Measurements from ENCODE around the gene COBL. TPM values are rescaled to one million over a fixed set of nuclear protein-coding genes. Genes with fewer than 3 reads are reported as not detected.

Gene COBL
- total RNA-seq, 1 experiment from 2014 or later: 52.3 TPM

GRCh38 chr7:51237446-51238133 lies 79.0 kb downstream of the COBL start:
- no peaks in the 10 kb centered on the region for H3K36me3 Mint-ChIP-seq (ENCODE audit: insufficient read depth in 1 of 3, low read depth in 3 of 3)
- H2BK15ac ChIP-seq (ENCODE audit: low read depth, low read length): no peak overlapping the region
- no peak overlapping the region for H3K9ac ChIP-seq (ENCODE audit: extremely low read depth, insufficient read length, low read length)
- H3K27me3 Mint-ChIP-seq (ENCODE audit: low read depth): peaks cover 2% of the 10 kb centered on the region; the same call in 1 of the 2 replicates
- H2BK5ac ChIP-seq (ENCODE audit: insufficient read length, low read length): no peak overlapping the region
- H3K4ac ChIP-seq (ENCODE audit: low read depth, low read length): no peak overlapping the region
- H3K79me2 ChIP-seq (ENCODE audit: insufficient read depth, low read length): no peaks in the 10 kb centered on the region; the same call in 1 of the 2 replicates
- no peak overlapping the region for H3K14ac ChIP-seq (ENCODE audit: insufficient read depth, low read length)
- H2AK5ac ChIP-seq (ENCODE audit: insufficient read length, low read length): no peak overlapping the region
- no peak overlapping the region for H3K18ac ChIP-seq (ENCODE audit: insufficient read length, low read depth, low read length)
- H4K91ac ChIP-seq (ENCODE audit: insufficient read length, low read depth, low read length): no peak overlapping the region
- no peak overlapping the region for H4K5ac ChIP-seq (ENCODE audit: insufficient read length, low read depth, low read length)
- no peaks in the 10 kb centered on the region for H3K23me2 ChIP-seq (ENCODE audit: insufficient read length, low read depth, low read length, poor library complexity, severe bottlenecking)
- no peak overlapping the region for H2BK20ac ChIP-seq (ENCODE audit: low read depth, low read length, poor library complexity, severe bottlenecking)
- H3K9me3 Mint-ChIP-seq: no peaks in the 10 kb centered on the region
- H4K20me1 ChIP-seq (ENCODE audit: control insufficient read depth, insufficient read depth, insufficient read length): no peaks in the 10 kb centered on the region
- H3K4me1 ChIP-seq (ENCODE audit: insufficient read depth, low read length): no peaks in the 10 kb centered on the region; the same call in 1 of the 2 replicates
- WGBS (ENCODE audit: extremely low coverage, insufficient read length, low lambda C conversion rate): no CpG with 5 or more reads among the region's 9 CpGs
- no peak overlapping the region for H3K27ac ChIP-seq (ENCODE audit: insufficient read length, low read depth, low read length)
- TF ChIP-seq CTCF (conservative IDR thresholded peaks at IDR 0.05): no peak
- DNase-seq: no peak
- no peak overlapping the region for H3K27ac Mint-ChIP-seq
- no peaks in the 10 kb centered on the region for H3K27me3 ChIP-seq (ENCODE audit: insufficient read depth, low read length)
- H2BK12ac ChIP-seq (ENCODE audit: insufficient read length, low read depth, low read length): no peak overlapping the region
- no peak overlapping the region for H3T11ph ChIP-seq (ENCODE audit: low read length)
- H3K56ac ChIP-seq (ENCODE audit: insufficient read length, low read depth, low read length): no peak overlapping the region
- H2AFZ ChIP-seq (ENCODE audit: low read length): no peak overlapping the region
- peaks cover 3% of the 10 kb centered on the region for H3K79me1 ChIP-seq (ENCODE audit: insufficient read depth, low read depth, low read length, poor library complexity, severe bottlenecking)
- H3K9me3 ChIP-seq (ENCODE audit: control insufficient read depth, low read depth, low read length): no peaks in the 10 kb centered on the region
- H3K23ac ChIP-seq (ENCODE audit: insufficient read length, low read depth, low read length): no peak overlapping the region
- no peak overlapping the region for H3K4me3 Mint-ChIP-seq
- H3K4me1 Mint-ChIP-seq: peaks cover 65 to 66% of the 10 kb centered on the region in 2 experiments
- H2BK120ac ChIP-seq (ENCODE audit: low read depth, low read length, poor library complexity, severe bottlenecking): no peak overlapping the region
- no peak overlapping the region for H4K8ac ChIP-seq (replicated peaks; ENCODE audit: insufficient read length, low read depth, low read length)
- H3K4me2 ChIP-seq (ENCODE audit: insufficient read depth, insufficient read length, low read length): no peak overlapping the region

Data from H9 (cell line).